Loucy (cell line): ENCODE data around the gene ITGA5.

Experiments
- H2AFZ ChIP-seq: fragments of 200-600 bp; sonication (generic); 2 replicates; pipeline ENCODE4 v1.6.0; 2016; ENCODE audit warnings: antibody characterized with exemption, mild to moderate bottlenecking, low read length, moderate library complexity
- H3F3A ChIP-seq: fragments of 200-600 bp; 2 replicates; pipeline ENCODE4 v1.6.0; 2016; ENCODE audit warnings: antibody characterized with exemption, low read depth, mild to moderate bottlenecking
- H3K27me3 ChIP-seq: fragments of 200-600 bp; sonication (generic); 2 replicates; pipeline ENCODE4 v1.6.1; 2014; ENCODE audit warnings: low read length, mild to moderate bottlenecking; ENCODE audit not compliant: insufficient read depth, poor library complexity, severe bottlenecking
- H3K36me3 ChIP-seq: fragments of 200-600 bp; sonication (generic); 2 replicates; pipeline ENCODE4 v1.6.1; 2016; ENCODE audit warnings: low read length; ENCODE audit not compliant: insufficient read depth
- H3K4me1 ChIP-seq: fragments of 200-600 bp; sonication (generic); 2 replicates; pipeline ENCODE4 v1.5.1; 2014; ENCODE audit warnings: low read length, mild to moderate bottlenecking; ENCODE audit not compliant: insufficient read depth, poor library complexity, severe bottlenecking
- H3K4me2 ChIP-seq: fragments of 200-600 bp; sonication (generic); 2 replicates; pipeline ENCODE4 v1.6.0; 2014; ENCODE audit warnings: antibody characterized with exemption, low read length, low read depth, mild to moderate bottlenecking; ENCODE audit not compliant: poor library complexity, severe bottlenecking
- H3K4me3 ChIP-seq: fragments of 200-600 bp; sonication (generic); 2 replicates; pipeline ENCODE4 v1.5.1; 2014; ENCODE audit warnings: low read length, mild to moderate bottlenecking, mixed read lengths; ENCODE audit not compliant: poor library complexity, severe bottlenecking
- H3K79me2 ChIP-seq: fragments of 200-600 bp; sonication (generic); 2 replicates; pipeline ENCODE4 v1.6.1; 2014; ENCODE audit warnings: low read length; ENCODE audit not compliant: insufficient read depth
- H3K9ac ChIP-seq: fragments of 200-600 bp; sonication (generic); 2 replicates; pipeline ENCODE4 v1.6.0; 2014; ENCODE audit warnings: mild to moderate bottlenecking, low read depth, low read length, moderate library complexity; ENCODE audit not compliant: poor library complexity, severe bottlenecking
- H3K9me2 ChIP-seq: fragments of 200-600 bp; sonication (generic); replicated peaks from 2 replicates; pipeline ENCODE4 v1.6.1; 2016; ENCODE audit warnings: low read depth, low read length, mixed read lengths
- H3K9me3 ChIP-seq: fragments of 200-600 bp; sonication (generic); 2 replicates; pipeline ENCODE4 v1.6.1; 2014; ENCODE audit warnings: mild to moderate bottlenecking, antibody characterized with exemption, low read length, low read depth; ENCODE audit not compliant: insufficient read depth
- H4K20me1 ChIP-seq: fragments of 200-600 bp; sonication (generic); 2 replicates; pipeline ENCODE4 v1.6.0; 2014; ENCODE audit warnings: antibody characterized with exemption, low read length, mild to moderate bottlenecking; ENCODE audit not compliant: insufficient read depth, poor library complexity, severe bottlenecking
- EZH2phosphoT487 ChIP-seq: fragments of 200-600 bp; IDR thresholded peaks from 2 replicates; pipeline ENCODE4 v1.6.1; 2018; ENCODE audit warnings: antibody characterized with exemption, mild to moderate bottlenecking, moderate library complexity, borderline replicate concordance
- TF ChIP-seq, protein P1 (sequence below): fragments of 200-600 bp; sonication (generic); conservative IDR thresholded peaks from 2 replicates; pipeline ENCODE4 v1.5.1; 2014; ENCODE audit warnings: mild to moderate bottlenecking, antibody characterized with exemption, low read length

Gene ITGA5

DNA sequence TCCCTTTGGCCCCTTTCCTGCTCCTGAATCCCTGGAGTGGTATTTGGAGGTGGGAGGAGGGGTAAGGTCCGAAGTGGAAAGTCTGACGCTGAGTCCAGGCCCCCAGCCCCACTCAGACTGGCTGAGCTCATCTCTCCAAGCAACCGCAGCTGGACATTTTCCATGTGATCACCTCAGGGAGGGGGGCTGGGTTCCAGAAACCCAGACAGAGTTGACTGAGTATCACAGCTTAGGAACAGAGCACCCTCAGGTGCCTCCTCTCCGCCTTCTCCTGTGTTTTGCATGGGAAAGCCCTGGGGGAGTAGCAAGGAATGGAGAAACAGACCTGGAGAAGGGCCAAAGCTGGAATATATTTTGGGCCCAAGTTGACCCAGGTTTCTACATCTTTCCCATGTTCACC lies 8.0 kb upstream of the ITGA5 start:
- no peaks in the 10 kb centered on the region for H3K27me3 ChIP-seq
- H3K4me1 ChIP-seq: peaks cover 45% of the 10 kb centered on the region
- no peaks in the 10 kb centered on the region for H3K9me3 ChIP-seq
- no peak overlapping the region for H3K4me2 ChIP-seq
- H3K4me3 ChIP-seq: no peak overlapping the region
- TF ChIP-seq, protein P1, sequence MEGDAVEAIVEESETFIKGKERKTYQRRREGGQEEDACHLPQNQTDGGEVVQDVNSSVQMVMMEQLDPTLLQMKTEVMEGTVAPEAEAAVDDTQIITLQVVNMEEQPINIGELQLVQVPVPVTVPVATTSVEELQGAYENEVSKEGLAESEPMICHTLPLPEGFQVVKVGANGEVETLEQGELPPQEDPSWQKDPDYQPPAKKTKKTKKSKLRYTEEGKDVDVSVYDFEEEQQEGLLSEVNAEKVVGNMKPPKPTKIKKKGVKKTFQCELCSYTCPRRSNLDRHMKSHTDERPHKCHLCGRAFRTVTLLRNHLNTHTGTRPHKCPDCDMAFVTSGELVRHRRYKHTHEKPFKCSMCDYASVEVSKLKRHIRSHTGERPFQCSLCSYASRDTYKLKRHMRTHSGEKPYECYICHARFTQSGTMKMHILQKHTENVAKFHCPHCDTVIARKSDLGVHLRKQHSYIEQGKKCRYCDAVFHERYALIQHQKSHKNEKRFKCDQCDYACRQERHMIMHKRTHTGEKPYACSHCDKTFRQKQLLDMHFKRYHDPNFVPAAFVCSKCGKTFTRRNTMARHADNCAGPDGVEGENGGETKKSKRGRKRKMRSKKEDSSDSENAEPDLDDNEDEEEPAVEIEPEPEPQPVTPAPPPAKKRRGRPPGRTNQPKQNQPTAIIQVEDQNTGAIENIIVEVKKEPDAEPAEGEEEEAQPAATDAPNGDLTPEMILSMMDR: no peak
- no peak for TF ChIP-seq EZH2phosphoT487
- no peaks in the 10 kb centered on the region for H4K20me1 ChIP-seq
- no peaks in the 10 kb centered on the region for H3F3A ChIP-seq
- H3K79me2 ChIP-seq: no peaks in the 10 kb centered on the region
- H3K36me3 ChIP-seq: no peaks in the 10 kb centered on the region
- H3K9me2 ChIP-seq: no peaks in the 10 kb centered on the region
- H2AFZ ChIP-seq: no peak overlapping the region
- no peak overlapping the region for H3K9ac ChIP-seq

DNA sequence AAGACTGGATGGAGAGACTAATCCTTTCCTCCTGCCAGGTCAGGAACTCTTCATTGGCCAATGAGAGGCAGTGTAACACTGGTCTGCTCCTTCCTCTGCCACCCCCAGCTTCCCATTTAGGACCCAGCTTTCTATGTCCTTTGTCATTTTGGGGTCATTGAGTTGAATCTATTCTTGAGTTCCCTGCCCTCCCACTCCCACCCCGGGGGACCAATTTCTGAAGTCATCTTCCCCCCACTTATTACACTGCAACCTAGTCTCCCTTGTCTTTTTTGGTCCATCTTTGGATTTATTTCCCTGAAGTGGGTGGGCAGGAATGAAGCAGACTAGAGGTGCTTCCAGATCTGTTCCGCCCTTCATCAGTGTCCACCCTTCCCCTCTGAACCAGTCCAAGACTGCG lies 7.6 kb upstream of the ITGA5 start:
- TF ChIP-seq, protein P1: no peak
- no peak for TF ChIP-seq EZH2phosphoT487
- no peaks in the 10 kb centered on the region for H3K27me3 ChIP-seq
- H3K4me2 ChIP-seq: no peak overlapping the region

DNA sequence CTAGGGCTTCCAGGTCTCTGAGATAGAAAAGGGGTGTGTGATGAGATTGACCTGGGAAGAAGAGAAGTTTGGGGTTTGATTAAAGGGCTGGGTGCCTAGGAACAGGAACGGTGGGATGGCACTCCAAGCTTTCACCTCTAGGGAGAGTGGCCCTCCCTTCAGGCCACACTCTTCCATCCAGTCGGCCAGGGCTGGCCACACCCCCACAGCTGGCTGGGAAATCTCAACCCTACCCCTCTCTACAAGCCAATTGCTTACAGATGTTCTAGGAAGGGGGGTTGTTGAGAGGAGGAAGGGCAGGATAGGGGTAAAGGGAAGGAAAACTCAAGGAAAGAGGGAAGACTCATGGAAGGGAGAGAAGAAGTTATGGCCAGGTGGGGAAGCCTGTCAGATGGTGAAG lies 6.6 kb upstream of the ITGA5 start:
- TF ChIP-seq EZH2phosphoT487: no peak
- TF ChIP-seq, protein P1: no peak
- H3K9ac ChIP-seq: no peak overlapping the region
- no peak overlapping the region for H3K4me3 ChIP-seq
- H3K79me2 ChIP-seq: no peaks in the 10 kb centered on the region
- H3K9me2 ChIP-seq: no peaks in the 10 kb centered on the region
- H3K36me3 ChIP-seq: no peaks in the 10 kb centered on the region
- H3K9me3 ChIP-seq: no peaks in the 10 kb centered on the region
- H3K4me1 ChIP-seq: peaks cover 46% of the 10 kb centered on the region
- no peak overlapping the region for H3K4me2 ChIP-seq
- H4K20me1 ChIP-seq: no peaks in the 10 kb centered on the region
- no peak overlapping the region for H2AFZ ChIP-seq
- no peaks in the 10 kb centered on the region for H3K27me3 ChIP-seq
- no peaks in the 10 kb centered on the region for H3F3A ChIP-seq

More for the DNA sequence above, 7.6 kb upstream of the ITGA5 start:
- Histone ChIP-seq H3K79me2 (no peaks in the 10 kb centered on the region), H2AFZ (no peak overlapping the region), H3K4me3 (no peak overlapping the region), H3K36me3 (no peaks in the 10 kb centered on the region), H3F3A (no peaks in the 10 kb centered on the region), H4K20me1 (no peaks in the 10 kb centered on the region), H3K9me3 (no peaks in the 10 kb centered on the region), H3K9ac (no peak overlapping the region), H3K9me2 (no peaks in the 10 kb centered on the region), H3K4me1 (peaks cover 41% of the 10 kb centered on the region)
